GM13977 (cell line): ENCODE measurements around the gene SFXN4.

ENCODE experiments used
- DNase-seq: peaks from one replicate; pipeline ENCODE4 v3.0.0; 2012; ENCODE audit warnings: low spot score
- in situ Hi-C: fragments of 300-500 bp; cut with MboI; formaldehyde crosslinking; loops from one replicate; pipeline ENCODE4 v1.12.0; 2022; ENCODE audit warnings: low sequenced_read_pairs, low pct_unique_long_range_greater_than_20kb, mixed read lengths, inconsistent platforms; ENCODE audit not compliant: unreplicated experiment
- TF ChIP-seq, protein P1 (sequence below): IDR thresholded peaks from 2 replicates; pipeline ENCODE4 v1.5.1; 2012; ENCODE audit warnings: mild to moderate bottlenecking, control low read depth; ENCODE audit not compliant: insufficient read depth; ENCODE audit errors: extremely low read depth, missing control alignments

The SFXN4 gene

DNA sequence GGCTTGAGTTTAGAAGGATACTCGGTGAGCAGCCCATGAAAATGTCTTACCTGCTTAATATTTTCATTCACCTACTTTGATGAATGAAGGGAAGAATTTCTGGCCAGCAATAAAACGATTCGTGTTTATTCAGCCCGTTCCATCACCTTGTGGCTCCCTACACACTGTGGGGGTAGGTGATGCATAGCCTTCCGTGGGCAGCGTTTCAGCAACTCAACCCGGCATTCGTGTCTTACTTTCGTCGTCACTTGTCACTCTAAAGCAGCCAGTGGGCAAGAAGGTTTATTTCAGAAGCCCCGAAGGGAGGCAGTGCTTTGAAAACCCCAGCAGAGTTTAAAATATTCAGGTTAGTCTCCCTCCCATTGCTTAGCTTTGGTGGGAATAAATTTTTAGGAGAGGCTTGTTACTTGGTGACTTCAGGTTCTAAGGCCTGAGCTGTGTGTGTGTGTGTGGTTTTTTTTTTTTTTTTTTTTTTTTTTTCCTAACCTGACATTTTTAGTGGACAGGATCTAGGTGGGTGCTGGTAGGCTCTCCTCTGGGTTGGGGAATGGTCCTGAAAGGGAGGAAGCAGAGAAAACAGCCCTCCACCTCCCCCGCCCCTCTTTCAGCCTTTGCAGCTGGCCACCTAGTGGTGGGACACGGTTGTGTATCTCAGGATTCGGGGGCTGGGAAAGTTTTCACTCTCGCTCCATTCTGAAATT is 43.7 kb upstream of the SFXN4 start:
- peak; percentile 45 for DNase-seq
- in situ Hi-C loops, result loop anchor here (5.0 kb wide), 1 partner anchor 208 kb away; no protein-coding TSS in a partner anchor
- TF ChIP-seq, protein P1, sequence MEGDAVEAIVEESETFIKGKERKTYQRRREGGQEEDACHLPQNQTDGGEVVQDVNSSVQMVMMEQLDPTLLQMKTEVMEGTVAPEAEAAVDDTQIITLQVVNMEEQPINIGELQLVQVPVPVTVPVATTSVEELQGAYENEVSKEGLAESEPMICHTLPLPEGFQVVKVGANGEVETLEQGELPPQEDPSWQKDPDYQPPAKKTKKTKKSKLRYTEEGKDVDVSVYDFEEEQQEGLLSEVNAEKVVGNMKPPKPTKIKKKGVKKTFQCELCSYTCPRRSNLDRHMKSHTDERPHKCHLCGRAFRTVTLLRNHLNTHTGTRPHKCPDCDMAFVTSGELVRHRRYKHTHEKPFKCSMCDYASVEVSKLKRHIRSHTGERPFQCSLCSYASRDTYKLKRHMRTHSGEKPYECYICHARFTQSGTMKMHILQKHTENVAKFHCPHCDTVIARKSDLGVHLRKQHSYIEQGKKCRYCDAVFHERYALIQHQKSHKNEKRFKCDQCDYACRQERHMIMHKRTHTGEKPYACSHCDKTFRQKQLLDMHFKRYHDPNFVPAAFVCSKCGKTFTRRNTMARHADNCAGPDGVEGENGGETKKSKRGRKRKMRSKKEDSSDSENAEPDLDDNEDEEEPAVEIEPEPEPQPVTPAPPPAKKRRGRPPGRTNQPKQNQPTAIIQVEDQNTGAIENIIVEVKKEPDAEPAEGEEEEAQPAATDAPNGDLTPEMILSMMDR, result peak; percentile 88

DNA sequence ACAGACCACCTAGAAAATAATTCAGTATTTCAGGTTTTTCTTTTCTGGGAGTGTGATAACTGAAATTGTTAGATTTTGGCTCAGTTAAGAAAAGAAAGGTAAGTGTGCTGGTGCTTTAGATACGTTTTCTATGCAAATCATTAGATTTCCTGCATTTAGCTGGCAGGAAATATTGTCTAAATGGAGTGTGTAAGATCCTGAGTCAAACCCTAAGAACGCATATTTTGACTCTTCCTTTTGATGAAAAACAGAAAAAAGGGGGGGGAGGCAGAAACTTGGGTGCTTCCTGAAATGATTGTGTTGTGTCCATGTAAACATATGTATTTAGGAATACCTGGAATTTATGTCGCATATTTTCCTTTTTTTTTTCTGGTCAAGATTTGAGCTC is 43.0 kb upstream of the SFXN4 start:
- in situ Hi-C loops, result loop anchor here (5.0 kb wide), 1 partner anchor 209 kb away; no protein-coding TSS in a partner anchor
- no peak for DNase-seq
- TF ChIP-seq, protein P1, result no peak

DNA sequence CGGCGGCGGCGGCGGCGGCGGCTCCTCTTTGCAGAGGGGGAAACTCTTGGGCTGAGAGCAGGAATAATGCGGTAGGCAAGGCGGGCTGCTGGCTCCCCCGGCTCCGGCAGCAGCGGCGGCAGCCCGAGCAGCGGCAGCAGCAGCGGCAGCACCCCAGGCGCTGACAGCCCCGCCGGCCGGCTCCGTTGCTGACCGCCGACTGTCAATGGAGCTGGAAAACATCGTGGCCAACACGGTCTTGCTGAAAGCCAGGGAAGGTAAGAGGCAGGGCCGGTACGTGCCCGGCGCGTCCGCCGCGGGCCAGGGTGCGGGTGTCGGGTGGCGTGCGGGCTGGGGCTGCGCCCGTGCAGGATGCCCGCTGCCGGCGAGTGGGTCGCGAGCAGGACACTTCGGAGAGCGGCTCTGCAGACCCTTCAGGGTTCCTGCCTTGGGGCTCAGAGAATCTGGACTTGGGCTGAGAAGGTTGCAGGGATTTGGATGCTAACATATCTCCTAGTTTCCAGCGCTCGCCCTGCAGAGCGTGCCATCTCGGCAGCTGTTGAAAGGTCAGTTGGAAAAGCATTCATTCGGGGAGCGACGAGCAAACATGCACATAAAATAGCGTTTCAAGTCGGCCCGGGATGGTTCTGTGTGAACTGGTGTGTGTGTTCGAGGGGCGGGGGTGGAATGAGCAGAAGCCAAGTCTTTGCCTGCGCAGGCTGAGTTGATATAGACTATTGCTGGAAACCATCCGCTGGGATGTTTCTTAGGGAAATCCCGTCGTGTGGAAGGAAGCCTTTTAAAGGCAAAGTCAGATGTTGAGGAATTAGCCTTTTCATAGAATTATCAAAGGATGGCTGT is 42.4 kb upstream of the SFXN4 start:
- DNase-seq, result no peak
- TF ChIP-seq, protein P1, result no peak
- in situ Hi-C loops, result loop anchor here (5.0 kb wide), 1 partner anchor 209 kb away; no protein-coding TSS in a partner anchor

DNA sequence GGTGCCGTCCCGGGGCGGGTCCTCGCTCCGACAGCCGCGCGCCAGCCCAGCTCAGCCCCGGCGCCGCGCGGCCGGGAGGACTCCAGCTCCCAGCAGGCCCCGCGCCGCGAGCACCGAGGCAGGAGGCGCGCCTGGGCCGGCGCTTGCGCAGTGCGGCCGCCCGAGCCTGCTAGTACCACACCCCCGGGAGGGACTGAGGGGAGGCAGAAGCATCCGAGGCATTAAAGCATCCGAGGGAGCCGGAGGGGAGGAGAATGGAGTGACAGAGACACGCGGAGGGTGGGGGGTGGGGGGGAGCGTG is 41.8 kb upstream of the SFXN4 start, which contains the start of gene GRK5:
Gene GRK5 (plus strand): TSS at position 206 of the 301 bp plus-strand sequence. CDS start 347 bp downstream, outside the sequence.
- in situ Hi-C loops, result loop anchor here (5.0 kb wide), 1 partner anchor 210 kb away; no protein-coding TSS in a partner anchor
- DNase-seq, result peak; percentile 99
- TF ChIP-seq, protein P1, result no peak

DNA sequence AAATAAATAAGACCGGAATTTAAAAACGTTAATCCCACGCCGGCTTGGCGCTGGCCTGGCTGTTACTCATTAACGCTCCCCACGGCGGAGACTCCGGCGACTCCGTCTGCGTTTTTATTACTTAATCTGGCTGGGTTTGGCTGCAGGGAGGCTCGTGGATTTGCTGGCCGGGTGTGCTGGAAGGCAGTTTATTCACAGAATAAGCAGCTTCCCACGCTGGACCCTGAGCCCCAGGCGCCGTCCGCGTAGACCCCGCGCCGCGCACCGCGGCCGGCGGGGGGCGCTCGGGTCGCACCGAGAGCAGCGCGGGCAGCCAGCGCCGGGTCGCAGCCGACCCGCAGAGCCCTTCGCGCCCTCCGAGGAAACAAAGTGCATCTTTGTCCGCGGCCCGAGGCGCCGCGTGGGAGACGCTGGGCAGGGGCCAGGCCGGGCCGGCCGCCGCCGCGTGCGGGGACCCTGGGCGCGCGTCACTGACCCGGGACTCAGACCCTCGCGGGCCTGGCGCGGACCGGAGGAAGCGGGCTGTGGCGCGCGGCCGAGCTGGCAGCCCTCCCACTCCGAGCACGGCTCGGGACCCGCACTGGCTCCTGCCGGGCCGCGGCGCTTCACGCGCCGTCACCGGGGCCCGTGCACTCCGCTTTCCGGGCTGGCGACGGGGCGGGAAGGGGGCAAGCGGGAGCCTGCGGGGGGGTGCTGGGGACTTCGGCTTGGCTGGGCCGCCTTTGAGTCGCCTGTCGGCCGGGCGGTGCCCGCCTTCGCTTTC is 41.3 kb upstream of the SFXN4 start:
- DNase-seq, result peak; percentile 88
- in situ Hi-C loops, result loop anchor here (5.0 kb wide), 1 partner anchor 211 kb away; no protein-coding TSS in a partner anchor
- TF ChIP-seq, protein P1, result peak; percentile 97
